GM23338 (cell line): ENCODE measurements around the gene FXYD5.

ENCODE experiments used
- CREB1 ChIP-seq: fragments of 250-450 bp; sonication (Bioruptor Pico); IDR thresholded peaks from 2 replicates; pipeline ENCODE4 v1.5.0; 2020; ENCODE audit warnings: low read depth, mild to moderate bottlenecking, moderate library complexity
- ETS1 ChIP-seq: IDR thresholded peaks from 2 replicates; pipeline ENCODE4 v1.6.1; 2016; ENCODE audit warnings: antibody characterized with exemption
- EZH2 ChIP-seq: fragments of 200-600 bp; sonication (generic); IDR thresholded peaks from one replicate; pipeline ENCODE4 v1.8.0; 2017; ENCODE audit warnings: antibody characterized with exemption, mild to moderate bottlenecking, low read depth; ENCODE audit not compliant: unreplicated experiment
- EZH2phosphoT487 ChIP-seq: fragments of 200-600 bp; sonication (generic); IDR thresholded peaks from one replicate; pipeline ENCODE4 v1.8.1; 2018; ENCODE audit warnings: antibody characterized with exemption; ENCODE audit not compliant: unreplicated experiment
- JUNB ChIP-seq: IDR thresholded peaks from one replicate; pipeline ENCODE4 v1.6.1; 2016; ENCODE audit warnings: antibody characterized with exemption; ENCODE audit not compliant: unreplicated experiment
- NANOG ChIP-seq: IDR thresholded peaks from 2 replicates; pipeline ENCODE4 v1.6.1; 2016; ENCODE audit warnings: antibody characterized with exemption, borderline replicate concordance
- POLR2AphosphoS5 ChIP-seq: IDR thresholded peaks from 2 replicates; pipeline ENCODE4 v1.6.1; 2016; ENCODE audit warnings: antibody characterized with exemption, low read depth
- REST ChIP-seq: IDR thresholded peaks from one replicate; pipeline ENCODE4 v1.6.1; 2018; ENCODE audit warnings: antibody characterized with exemption; ENCODE audit not compliant: unreplicated experiment
- STAT1 ChIP-seq: IDR thresholded peaks from one replicate; pipeline ENCODE4 v1.6.1; 2016; ENCODE audit warnings: antibody characterized with exemption; ENCODE audit not compliant: unreplicated experiment
- ZNF114 ChIP-seq: fragments of 250-450 bp; sonication (Bioruptor Pico); IDR thresholded peaks from 2 replicates; pipeline ENCODE4 v1.5.0; 2020; ENCODE audit warnings: mild to moderate bottlenecking, moderate library complexity
- ZNF331 ChIP-seq: fragments of 250-450 bp; sonication (Bioruptor Pico); IDR thresholded peaks from 2 replicates; pipeline ENCODE4 v1.5.0; 2020; ENCODE audit warnings: low read depth, mild to moderate bottlenecking, moderate library complexity
- TF ChIP-seq, protein P1 (sequence below), 2 experiments: fragments of 200-600 bp in 1 of 2; sonication (generic) in 1 of 2; conservative IDR thresholded peaks; 2 replicates each; pipeline versions ENCODE4 v1.5.1 to v1.6.1; 2016 to 2017; ENCODE audit warnings: antibody characterized with exemption in 2 of 2, low read depth in 2 of 2, mild to moderate bottlenecking in 2 of 2, moderate library complexity in 1 of 2
- TF ChIP-seq, protein P2 (sequence below): fragments of 250-450 bp; sonication (Bioruptor Pico); IDR thresholded peaks from 2 replicates; pipeline ENCODE4 v1.5.0; 2020; ENCODE audit warnings: mild to moderate bottlenecking, moderate library complexity

DNA sequence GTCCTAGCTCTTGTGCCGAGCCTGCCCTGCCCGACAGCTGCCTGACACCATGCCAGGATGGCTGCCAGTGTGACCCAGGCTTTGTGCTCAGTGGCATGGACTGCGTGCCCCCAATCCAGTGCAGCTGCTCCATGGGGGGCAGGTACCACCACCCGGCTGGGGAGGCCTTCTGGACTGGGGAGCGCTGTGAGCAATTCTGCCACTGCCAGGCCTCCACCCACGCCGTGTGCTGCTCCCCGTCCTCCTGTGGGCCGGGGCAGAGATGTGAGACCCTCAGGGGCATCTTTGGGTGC lies 48.3 kb upstream of the FXYD5 start:
- TF ChIP-seq, protein P1, sequence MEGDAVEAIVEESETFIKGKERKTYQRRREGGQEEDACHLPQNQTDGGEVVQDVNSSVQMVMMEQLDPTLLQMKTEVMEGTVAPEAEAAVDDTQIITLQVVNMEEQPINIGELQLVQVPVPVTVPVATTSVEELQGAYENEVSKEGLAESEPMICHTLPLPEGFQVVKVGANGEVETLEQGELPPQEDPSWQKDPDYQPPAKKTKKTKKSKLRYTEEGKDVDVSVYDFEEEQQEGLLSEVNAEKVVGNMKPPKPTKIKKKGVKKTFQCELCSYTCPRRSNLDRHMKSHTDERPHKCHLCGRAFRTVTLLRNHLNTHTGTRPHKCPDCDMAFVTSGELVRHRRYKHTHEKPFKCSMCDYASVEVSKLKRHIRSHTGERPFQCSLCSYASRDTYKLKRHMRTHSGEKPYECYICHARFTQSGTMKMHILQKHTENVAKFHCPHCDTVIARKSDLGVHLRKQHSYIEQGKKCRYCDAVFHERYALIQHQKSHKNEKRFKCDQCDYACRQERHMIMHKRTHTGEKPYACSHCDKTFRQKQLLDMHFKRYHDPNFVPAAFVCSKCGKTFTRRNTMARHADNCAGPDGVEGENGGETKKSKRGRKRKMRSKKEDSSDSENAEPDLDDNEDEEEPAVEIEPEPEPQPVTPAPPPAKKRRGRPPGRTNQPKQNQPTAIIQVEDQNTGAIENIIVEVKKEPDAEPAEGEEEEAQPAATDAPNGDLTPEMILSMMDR (conservative IDR thresholded peaks at IDR 0.05; ENCODE audit: low read depth in 2 of 2), result no peak
- TF ChIP-seq EZH2 (no peak), EZH2phosphoT487 (no peak), POLR2AphosphoS5 (no peak), CREB1 (CRISPR knock-in tag) (no peak), ZNF114 (CRISPR knock-in tag) (no peak), REST (no peak), JUNB (no peak), NANOG (no peak), ETS1 (no peak), ZNF331 (CRISPR knock-in tag) (no peak), STAT1 (no peak)
- TF ChIP-seq, protein P2, sequence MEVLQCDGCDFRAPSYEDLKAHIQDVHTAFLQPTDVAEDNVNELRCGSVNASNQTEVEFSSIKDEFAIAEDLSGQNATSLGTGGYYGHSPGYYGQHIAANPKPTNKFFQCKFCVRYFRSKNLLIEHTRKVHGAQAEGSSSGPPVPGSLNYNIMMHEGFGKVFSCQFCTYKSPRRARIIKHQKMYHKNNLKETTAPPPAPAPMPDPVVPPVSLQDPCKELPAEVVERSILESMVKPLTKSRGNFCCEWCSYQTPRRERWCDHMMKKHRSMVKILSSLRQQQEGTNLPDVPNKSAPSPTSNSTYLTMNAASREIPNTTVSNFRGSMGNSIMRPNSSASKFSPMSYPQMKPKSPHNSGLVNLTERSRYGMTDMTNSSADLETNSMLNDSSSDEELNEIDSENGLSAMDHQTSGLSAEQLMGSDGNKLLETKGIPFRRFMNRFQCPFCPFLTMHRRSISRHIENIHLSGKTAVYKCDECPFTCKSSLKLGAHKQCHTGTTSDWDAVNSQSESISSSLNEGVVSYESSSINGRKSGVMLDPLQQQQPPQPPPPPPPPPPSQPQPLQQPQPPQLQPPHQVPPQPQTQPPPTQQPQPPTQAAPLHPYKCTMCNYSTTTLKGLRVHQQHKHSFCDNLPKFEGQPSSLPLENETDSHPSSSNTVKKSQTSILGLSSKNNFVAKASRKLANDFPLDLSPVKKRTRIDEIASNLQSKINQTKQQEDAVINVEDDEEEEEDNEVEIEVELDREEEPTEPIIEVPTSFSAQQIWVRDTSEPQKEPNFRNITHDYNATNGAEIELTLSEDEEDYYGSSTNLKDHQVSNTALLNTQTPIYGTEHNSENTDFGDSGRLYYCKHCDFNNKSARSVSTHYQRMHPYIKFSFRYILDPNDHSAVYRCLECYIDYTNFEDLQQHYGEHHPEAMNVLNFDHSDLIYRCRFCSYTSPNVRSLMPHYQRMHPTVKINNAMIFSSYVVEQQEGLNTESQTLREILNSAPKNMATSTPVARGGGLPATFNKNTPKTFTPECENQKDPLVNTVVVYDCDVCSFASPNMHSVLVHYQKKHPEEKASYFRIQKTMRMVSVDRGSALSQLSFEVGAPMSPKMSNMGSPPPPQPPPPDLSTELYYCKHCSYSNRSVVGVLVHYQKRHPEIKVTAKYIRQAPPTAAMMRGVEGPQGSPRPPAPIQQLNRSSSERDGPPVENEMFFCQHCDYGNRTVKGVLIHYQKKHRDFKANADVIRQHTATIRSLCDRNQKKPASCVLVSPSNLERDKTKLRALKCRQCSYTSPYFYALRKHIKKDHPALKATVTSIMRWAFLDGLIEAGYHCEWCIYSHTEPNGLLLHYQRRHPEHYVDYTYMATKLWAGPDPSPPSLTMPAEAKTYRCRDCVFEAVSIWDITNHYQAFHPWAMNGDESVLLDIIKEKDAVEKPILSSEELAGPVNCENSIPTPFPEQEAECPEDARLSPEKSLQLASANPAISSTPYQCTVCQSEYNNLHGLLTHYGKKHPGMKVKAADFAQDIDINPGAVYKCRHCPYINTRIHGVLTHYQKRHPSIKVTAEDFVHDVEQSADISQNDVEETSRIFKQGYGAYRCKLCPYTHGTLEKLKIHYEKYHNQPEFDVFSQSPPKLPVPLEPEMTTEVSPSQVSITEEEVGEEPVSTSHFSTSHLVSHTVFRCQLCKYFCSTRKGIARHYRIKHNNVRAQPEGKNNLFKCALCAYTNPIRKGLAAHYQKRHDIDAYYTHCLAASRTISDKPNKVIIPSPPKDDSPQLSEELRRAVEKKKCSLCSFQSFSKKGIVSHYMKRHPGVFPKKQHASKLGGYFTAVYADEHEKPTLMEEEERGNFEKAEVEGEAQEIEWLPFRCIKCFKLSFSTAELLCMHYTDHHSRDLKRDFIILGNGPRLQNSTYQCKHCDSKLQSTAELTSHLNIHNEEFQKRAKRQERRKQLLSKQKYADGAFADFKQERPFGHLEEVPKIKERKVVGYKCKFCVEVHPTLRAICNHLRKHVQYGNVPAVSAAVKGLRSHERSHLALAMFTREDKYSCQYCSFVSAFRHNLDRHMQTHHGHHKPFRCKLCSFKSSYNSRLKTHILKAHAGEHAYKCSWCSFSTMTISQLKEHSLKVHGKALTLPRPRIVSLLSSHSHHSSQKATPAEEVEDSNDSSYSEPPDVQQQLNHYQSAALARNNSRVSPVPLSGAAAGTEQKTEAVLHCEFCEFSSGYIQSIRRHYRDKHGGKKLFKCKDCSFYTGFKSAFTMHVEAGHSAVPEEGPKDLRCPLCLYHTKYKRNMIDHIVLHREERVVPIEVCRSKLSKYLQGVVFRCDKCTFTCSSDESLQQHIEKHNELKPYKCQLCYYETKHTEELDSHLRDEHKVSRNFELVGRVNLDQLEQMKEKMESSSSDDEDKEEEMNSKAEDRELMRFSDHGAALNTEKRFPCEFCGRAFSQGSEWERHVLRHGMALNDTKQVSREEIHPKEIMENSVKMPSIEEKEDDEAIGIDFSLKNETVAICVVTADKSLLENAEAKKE, result no peak
